Caco-2 (cell line): ENCODE data around the gene FBXL16. TPM values are rescaled to one million over a fixed set of nuclear protein-coding genes. Genes with fewer than 3 reads are reported as not detected.
A peak's percentile ranks its signal among the peaks of the same experiment; 100 is the strongest.

Source experiments
- BruUV-seq: library from RNA; stranded (reverse); fragments of 400-500 nt; replicated peaks from 2 replicates; lab custom pipeline; 2021; lab: Mats Ljungman, UMichigan
- CTCF ChIA-PET: fragments of 300-600 bp; sonication (Branson Sonifier 250); formaldehyde crosslinking; loops from one replicate; lab custom pipeline; 2022; ENCODE audit warnings: antibody characterized with exemption; lab: Charles Lee
- POLR2A ChIA-PET: fragments of 300-600 bp; sonication (Branson Sonifier 250); formaldehyde crosslinking; loops from one replicate; lab custom pipeline; 2022; ENCODE audit warnings: antibody characterized with exemption; lab: Charles Lee
- DNase-seq, 2 experiments: peaks; one replicate each; pipeline versions ENCODE4 v3.0.0 to v3.0.0-alpha.2; 2020 to 2022
- H3K27me3 ChIP-seq: replicated peaks from 2 replicates; pipeline ENCODE4 v1.6.0; 2011; ENCODE audit warnings: low read length; ENCODE audit not compliant: control insufficient read depth, insufficient read depth
- H3K36me3 ChIP-seq: 2 replicates; pipeline ENCODE4 v1.5.1; 2011; ENCODE audit warnings: low read length; ENCODE audit not compliant: control insufficient read depth, insufficient read depth
- H3K4me1 ChIP-seq: fragments of 250-450 bp; sonication (Bioruptor Pico); 2 replicates; pipeline ENCODE4 v1.5.1; 2020; ENCODE audit warnings: mild to moderate bottlenecking
- H3K4me3 ChIP-seq: 2 replicates; pipeline ENCODE4 v1.5.1; 2011; ENCODE audit warnings: low read depth, mild to moderate bottlenecking, control low read depth, low read length
- H3K9me3 ChIP-seq: fragments of 250-450 bp; sonication (Bioruptor Pico); 2 replicates; pipeline ENCODE4 v1.5.1; 2020; ENCODE audit warnings: mild to moderate bottlenecking, moderate library complexity
- H3K27ac Mint-ChIP-seq: one replicate; pipeline ENCODE4 v1.8.0; 2022; ENCODE audit warnings: mixed read lengths; ENCODE audit not compliant: unreplicated experiment
- H3K27me3 Mint-ChIP-seq: one replicate; pipeline ENCODE4 v1.8.0; 2022; ENCODE audit warnings: mixed read lengths; ENCODE audit not compliant: insufficient read depth, unreplicated experiment
- H3K36me3 Mint-ChIP-seq: one replicate; pipeline ENCODE4 v1.8.0; 2022; ENCODE audit warnings: mild to moderate bottlenecking, mixed read lengths; ENCODE audit not compliant: insufficient read depth, unreplicated experiment
- H3K4me1 Mint-ChIP-seq: one replicate; pipeline ENCODE4 v1.8.0; 2022; ENCODE audit warnings: low read depth, mixed read lengths; ENCODE audit not compliant: unreplicated experiment
- H3K4me3 Mint-ChIP-seq: one replicate; pipeline ENCODE4 v1.8.0; 2022; ENCODE audit warnings: mild to moderate bottlenecking, moderate library complexity, mixed read lengths; ENCODE audit not compliant: unreplicated experiment
- H3K9me3 Mint-ChIP-seq: one replicate; pipeline ENCODE4 v1.8.0; 2022; ENCODE audit warnings: mixed read lengths; ENCODE audit not compliant: unreplicated experiment
- intact Hi-C: fragments of 100-400 bp; cut with micrococcal nuclease; formaldehyde crosslinking; loops from one replicate; pipeline ENCODE4 v1.10.0; 2022; ENCODE audit not compliant: unreplicated experiment
- total RNA-seq: library from RNA; stranded (reverse); gene quantifications from 2 replicates; pipeline ENCODE4 v1.2.3, GENCODE V29; 2022
- TF ChIP-seq, protein P1 (sequence below), 2 experiments: fragments of 200-600 bp in 1 of 2; IDR thresholded peaks; 1 replicate in 1 of 2; 2 replicates in 1 of 2; pipeline versions ENCODE4 v1.5.1 to v1.8.0; 2011 to 2022; ENCODE audit warnings: antibody characterized with exemption in 1 of 2, control low read depth in 1 of 2, inconsistent platforms in 1 of 2, low read depth in 1 of 2, low read length in 1 of 2, mild to moderate bottlenecking in 1 of 2, moderate library complexity in 1 of 2; ENCODE audit not compliant: insufficient read depth in 1 of 2, severe bottlenecking in 1 of 2, unreplicated experiment in 1 of 2

Gene FBXL16
- total RNA-seq, 1 experiment from 2014 or later = 10.5 TPM

- intact Hi-C loops = loop anchor here (5.0 kb wide), 1 partner anchor 45 kb away; the partner anchor contains the start of genes CHTF18 and RPUSD1
- peak overlapping the region; percentile 71 for H3K4me3 Mint-ChIP-seq
- BruUV-seq = no TSS peak
- no peaks in the 10 kb centered on the region for H3K4me1 Mint-ChIP-seq
- POLR2A ChIA-PET = interaction anchor here (1.6 kb wide), 1 partner anchor 46 kb away, joined by 10 read pairs; the partner anchor contains the start of genes CHTF18 and RPUSD1
- no peaks in the 10 kb centered on the region for H3K27me3 ChIP-seq
- H3K9me3 ChIP-seq = no peaks in the 10 kb centered on the region
- H3K4me3 ChIP-seq = no peak overlapping the region
- no peaks in the 10 kb centered on the region for H3K9me3 Mint-ChIP-seq
- H3K36me3 Mint-ChIP-seq = peaks cover 19% of the 10 kb centered on the region
- TF ChIP-seq, protein P1, sequence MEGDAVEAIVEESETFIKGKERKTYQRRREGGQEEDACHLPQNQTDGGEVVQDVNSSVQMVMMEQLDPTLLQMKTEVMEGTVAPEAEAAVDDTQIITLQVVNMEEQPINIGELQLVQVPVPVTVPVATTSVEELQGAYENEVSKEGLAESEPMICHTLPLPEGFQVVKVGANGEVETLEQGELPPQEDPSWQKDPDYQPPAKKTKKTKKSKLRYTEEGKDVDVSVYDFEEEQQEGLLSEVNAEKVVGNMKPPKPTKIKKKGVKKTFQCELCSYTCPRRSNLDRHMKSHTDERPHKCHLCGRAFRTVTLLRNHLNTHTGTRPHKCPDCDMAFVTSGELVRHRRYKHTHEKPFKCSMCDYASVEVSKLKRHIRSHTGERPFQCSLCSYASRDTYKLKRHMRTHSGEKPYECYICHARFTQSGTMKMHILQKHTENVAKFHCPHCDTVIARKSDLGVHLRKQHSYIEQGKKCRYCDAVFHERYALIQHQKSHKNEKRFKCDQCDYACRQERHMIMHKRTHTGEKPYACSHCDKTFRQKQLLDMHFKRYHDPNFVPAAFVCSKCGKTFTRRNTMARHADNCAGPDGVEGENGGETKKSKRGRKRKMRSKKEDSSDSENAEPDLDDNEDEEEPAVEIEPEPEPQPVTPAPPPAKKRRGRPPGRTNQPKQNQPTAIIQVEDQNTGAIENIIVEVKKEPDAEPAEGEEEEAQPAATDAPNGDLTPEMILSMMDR (IDR thresholded peaks at IDR 0.05; ENCODE audit: insufficient read depth in 1 of 2, low read depth in 1 of 2, low read length in 1 of 2, severe bottlenecking in 1 of 2, unreplicated experiment in 1 of 2) = no peak
- CTCF ChIA-PET = no interaction called here
- H3K27me3 Mint-ChIP-seq = no peaks in the 10 kb centered on the region
- H3K27ac Mint-ChIP-seq = no peak overlapping the region
- H3K4me1 ChIP-seq = no peaks in the 10 kb centered on the region
- H3K36me3 ChIP-seq = no peaks in the 10 kb centered on the region; the same call in 1 of the 2 replicates
- no peak for DNase-seq
These were observed 36.5 kb upstream of the FBXL16 start for GRCh38 chr16:741986-742629.

GRCh38 chr16:740764-741505 lies 35.3 kb upstream of the FBXL16 start, which contains the start of gene CIAO3:
CIAO3 (minus strand) TSS chr16:740997; CDS start chr16:740985, 12 bp downstream.
- Histone ChIP-seq H3K4me1 (no peaks in the 10 kb centered on the region), H3K27me3 (no peaks in the 10 kb centered on the region), H3K9me3 (no peaks in the 10 kb centered on the region), H3K4me3 (peak within 1 kb of the TSS; percentile 69), H3K36me3 (no peaks in the 10 kb centered on the region; the same call in 1 of the 2 replicates)
- H3K4me1 Mint-ChIP-seq = no peaks in the 10 kb centered on the region
- TF ChIP-seq, protein P1 (IDR thresholded peaks at IDR 0.05; ENCODE audit: insufficient read depth in 1 of 2, low read depth in 1 of 2, low read length in 1 of 2, severe bottlenecking in 1 of 2, unreplicated experiment in 1 of 2) = peak; percentile 64 to 87
- H3K4me3 Mint-ChIP-seq = peak within 1 kb of the TSS; percentile 71
- POLR2A ChIA-PET = interaction anchor here (0.5 to 1.6 kb wide), 4 partner anchors 13 to 71 kb away, joined by 3 to 10 read pairs (median 4); partner anchors contain the start of genes CHTF18 and RPUSD1
- no peaks in the 10 kb centered on the region for H3K27me3 Mint-ChIP-seq
- intact Hi-C loops = loop anchor here (5.0 kb wide), 1 partner anchor 46 kb away; the partner anchor contains the start of genes CHTF18 and RPUSD1
- H3K36me3 Mint-ChIP-seq = peaks cover 29% of the 10 kb centered on the region
- DNase-seq = peak; percentile 88 to 94
- CTCF ChIA-PET = interaction anchor here (0.6 to 1.0 kb wide), 3 partner anchors 13 to 93 kb away, joined by 4 to 6 read pairs (median 4); no protein-coding TSS in a partner anchor
- H3K27ac Mint-ChIP-seq = peak within 1 kb of the TSS; percentile 61
- H3K9me3 Mint-ChIP-seq = no peaks in the 10 kb centered on the region
- TSS peak; percentile 75 for BruUV-seq

DNA sequence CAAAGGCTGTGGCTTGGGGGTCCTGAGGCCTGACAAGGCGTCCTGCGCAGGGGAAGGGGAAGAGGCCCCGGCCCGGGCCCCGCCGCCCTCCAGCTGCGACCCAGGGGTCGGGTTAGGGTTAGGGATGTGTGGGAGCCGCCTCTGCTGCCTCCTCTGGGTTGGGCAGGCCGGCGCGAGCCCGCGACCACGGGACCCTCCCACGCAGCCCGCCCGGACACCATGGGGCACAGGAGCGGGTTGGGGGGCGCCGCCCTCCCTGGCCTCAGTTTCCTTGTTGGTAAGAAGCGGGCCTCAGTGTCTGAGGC lies 34.8 kb upstream of the FBXL16 start:
- Histone ChIP-seq H3K27me3 (no peaks in the 10 kb centered on the region), H3K36me3 (no peaks in the 10 kb centered on the region; the same call in 1 of the 2 replicates), H3K4me3 (peak overlapping the region; percentile 69), H3K9me3 (no peaks in the 10 kb centered on the region), H3K4me1 (no peaks in the 10 kb centered on the region)
- peak overlapping the region; percentile 71 for H3K4me3 Mint-ChIP-seq
- BruUV-seq = no TSS peak
- ChIA-PET CTCF (interaction anchor here (0.6 to 0.7 kb wide), 2 partner anchors 13 to 94 kb away, joined by 4 to 6 read pairs; no protein-coding TSS in a partner anchor), POLR2A (no interaction called here)
- DNase-seq = no peak
- no peak overlapping the region for H3K27ac Mint-ChIP-seq
- H3K27me3 Mint-ChIP-seq = no peaks in the 10 kb centered on the region
- intact Hi-C loops = loop anchor here (5.0 kb wide), 1 partner anchor 47 kb away; the partner anchor contains the start of genes CHTF18 and RPUSD1
- TF ChIP-seq, protein P1 (IDR thresholded peaks at IDR 0.05; ENCODE audit: insufficient read depth in 1 of 2, low read depth in 1 of 2, low read length in 1 of 2, severe bottlenecking in 1 of 2, unreplicated experiment in 1 of 2) = no peak
- peaks cover 29% of the 10 kb centered on the region for H3K36me3 Mint-ChIP-seq
- no peaks in the 10 kb centered on the region for H3K9me3 Mint-ChIP-seq
- H3K4me1 Mint-ChIP-seq = no peaks in the 10 kb centered on the region
